Suppressor macrophage treated with lipopolysaccharide for 1 hour (primary cell): ENCODE results near the gene GALNT14.
"Not testable (repeated sequence)": the region's sequence is repeated elsewhere in the genome, so short reads cannot be mapped to it uniquely, and the experiment has no call there.

ENCODE experiments used
- DNase-seq, 3 donors: peaks; one replicate each; pipeline ENCODE4 v3.0.0-alpha.2; 2020 to 2022

Gene GALNT14

DNA sequence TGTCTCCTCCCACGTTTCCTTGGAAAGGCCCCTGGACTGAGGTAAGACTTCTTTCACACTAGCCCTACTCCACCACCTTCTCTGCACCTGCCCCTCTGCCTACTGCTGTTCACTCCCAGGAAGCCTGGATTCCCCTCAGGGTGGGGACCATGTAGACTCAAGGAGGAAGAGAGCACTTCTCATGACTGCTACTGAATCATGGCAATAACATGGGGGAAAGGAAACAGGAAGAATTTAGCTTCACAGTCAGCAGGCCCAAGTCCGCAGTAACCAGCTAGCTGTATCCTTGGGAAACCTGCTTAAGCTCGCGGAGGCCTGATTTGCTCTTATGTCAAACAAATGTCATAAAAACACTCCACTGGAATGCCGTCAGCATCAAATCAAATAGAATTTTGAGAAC is 204.7 kb downstream of the GALNT14 start:
- DNase-seq = peak; percentile 70 to 81 (median 78)

DNA sequence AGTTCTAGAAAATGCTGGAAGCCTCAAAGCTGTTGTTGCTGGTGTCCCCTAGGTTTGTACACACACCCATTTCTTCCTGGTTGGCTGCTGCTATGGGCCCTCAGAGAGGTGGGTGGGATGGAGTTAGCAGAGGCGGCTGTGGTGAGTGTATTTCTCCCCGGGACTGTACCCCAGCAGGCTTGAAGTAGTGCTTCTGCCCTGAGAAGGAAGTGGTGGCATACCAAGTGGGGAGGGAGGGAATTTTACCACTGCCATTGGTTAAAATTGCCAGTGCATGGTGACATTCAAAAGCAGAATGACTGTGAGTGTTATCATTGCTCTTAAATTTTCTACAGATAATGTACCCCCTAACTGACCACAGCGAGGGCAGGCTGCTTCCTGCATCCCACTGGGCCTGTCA is 205.4 kb downstream of the GALNT14 start:
- peak; percentile 81 to 85 (median 84) for DNase-seq

DNA sequence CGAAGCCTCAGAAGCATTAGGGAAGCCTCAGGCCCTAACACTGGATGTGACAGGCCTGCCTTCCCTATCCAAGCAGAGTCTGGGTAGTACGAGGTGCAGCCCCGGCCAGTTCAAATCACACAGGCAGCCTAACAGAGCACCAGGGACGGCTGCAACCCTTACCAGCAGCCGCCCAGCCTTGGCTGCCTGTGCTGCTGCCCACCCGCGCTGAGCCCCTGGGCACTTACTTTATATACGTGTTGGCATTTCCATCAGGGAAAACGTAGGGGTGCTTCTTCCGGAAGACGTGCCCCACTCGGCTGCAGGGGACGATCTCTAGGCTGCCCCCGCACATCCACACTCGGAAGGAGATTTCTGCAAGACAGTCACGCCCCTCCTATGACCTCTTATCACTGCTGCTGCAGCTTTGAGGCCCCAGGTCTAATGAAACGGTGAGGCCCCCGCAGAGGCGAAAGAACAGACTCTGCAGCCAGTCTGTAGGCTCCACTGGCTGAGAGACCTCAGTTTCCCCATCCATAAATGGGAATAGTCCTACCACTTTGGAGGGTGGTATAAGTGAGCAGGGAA is 206.3 kb downstream of the GALNT14 start:
- no peak for DNase-seq

DNA sequence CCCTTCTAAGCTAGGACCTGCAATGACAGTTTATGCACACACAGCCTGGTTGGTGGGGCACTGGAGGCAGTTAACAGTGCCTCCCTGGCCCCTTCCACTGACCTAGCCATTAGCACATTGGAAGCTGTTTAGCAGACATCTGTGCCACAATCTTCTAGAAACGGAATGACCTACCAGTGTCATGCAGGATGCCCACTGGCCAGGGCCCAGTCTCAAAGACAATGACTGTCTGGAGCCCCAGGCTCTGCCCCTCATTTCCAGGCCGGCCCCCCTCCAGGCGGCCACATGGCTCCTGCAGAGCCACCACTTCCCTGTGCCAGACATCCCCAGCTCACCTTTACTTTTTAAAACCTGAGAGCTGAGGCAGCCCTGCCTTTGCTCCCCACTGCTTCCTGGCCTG is 207.5 kb downstream of the GALNT14 start:
- no peak for DNase-seq

DNA sequence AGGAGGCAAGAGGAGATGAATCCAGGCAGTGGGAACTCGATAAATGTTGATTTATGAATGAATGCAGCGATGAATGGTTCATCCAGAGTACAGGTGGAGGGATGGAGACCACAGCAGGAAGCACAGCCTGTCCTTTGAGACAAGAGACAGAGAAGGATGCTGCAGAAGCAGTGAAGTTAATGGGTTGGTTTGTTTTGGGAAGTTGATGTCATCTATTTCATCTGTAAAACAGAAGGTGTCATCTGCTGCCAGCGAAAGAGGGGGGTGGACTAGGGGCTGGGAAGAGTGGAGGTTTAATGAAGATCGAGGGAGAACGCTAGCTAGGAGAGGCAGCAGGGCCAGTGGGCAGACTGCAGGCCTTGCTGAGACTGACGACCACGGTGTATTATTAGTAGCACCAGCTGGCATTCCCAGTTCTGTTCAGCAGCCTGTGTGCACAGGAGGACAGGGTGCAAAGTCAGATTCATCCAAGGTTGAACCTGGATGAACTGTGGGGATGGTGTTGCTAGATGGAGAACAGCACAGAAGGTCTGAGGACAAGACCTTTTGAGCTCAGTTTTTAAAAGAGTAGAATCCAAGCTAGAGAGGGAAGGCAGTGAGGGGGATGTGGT is 210.7 kb downstream of the GALNT14 start:
- no peak for DNase-seq

DNA sequence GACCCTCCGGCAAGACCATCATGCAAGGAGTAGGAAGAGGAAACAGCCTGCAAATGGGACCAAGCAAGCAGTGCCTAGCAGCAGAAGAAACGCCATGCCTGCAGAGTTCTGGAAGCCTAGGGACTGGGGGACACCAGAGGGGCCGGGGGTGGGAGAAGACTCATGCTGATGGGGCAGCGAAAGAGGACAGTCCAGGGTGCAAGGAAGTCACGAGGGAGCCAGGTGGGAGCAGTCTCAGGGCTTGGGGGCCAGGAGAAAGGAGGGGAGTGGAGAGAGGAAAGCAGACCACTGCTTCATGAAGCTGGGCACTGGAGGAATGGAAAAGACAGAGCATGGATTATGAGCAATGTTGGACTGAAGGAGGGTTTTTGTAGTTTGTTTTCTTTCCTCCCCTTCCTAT is 211.6 kb downstream of the GALNT14 start:
- no peak for DNase-seq

DNA sequence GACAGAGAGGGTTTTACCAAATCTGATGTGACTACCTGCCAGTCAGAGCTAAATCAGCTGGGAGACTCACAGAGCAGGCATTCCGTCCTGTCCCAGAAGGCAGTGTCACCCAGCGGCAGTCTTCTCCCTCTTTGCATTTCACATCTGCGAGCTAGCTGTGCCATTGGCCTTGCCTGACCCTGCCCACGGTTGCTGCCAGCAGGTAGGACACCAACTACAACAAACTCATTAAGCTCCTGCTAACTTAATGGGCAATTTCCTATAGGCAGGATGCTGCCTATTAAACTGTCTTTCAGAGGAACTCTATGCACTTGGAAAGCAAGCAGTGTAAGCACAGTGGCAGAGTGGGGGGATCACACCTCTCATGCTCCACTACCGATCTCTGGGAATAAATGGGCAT is 214.6 kb downstream of the GALNT14 start:
- no peak for DNase-seq

DNA sequence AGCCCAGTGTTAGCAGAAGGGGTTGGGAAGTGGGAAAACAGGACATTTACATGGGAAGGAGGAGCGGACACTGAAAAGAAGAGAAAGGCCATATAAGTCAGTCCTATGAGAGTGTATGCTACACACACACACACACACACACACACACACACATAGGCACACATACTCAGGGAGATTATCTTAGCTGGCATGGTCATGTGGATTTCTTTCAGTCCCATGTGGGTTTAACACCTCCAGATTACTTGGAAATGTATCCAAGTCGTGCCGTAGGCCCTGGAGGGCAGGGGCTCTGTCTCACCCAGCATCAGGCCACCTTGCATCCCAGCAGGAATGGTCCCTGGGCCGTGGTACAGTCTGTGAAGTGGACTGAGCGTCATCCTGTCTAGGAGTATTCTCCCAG is 217.7 kb downstream of the GALNT14 start:
- DNase-seq = no peak

DNA sequence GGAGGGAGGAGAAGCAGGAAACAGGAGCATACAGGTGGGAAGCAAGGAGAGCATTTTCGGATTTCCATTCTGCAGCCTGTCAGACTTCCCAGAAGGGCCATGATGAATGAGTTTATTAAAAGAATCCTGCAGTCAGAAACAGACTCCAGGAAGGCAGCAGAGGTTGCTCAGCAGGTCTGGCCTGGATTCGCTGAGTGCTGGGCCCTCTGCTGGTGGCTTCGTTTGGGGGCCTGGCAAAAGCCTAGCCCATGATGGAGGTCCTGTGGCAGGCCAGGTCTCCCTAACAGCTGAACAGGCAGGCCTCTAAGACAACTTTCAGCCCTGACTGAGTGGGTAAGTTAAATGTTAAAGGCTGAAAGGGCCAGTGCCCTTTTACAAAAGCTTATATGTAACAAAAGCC is 222.8 kb downstream of the GALNT14 start:
- peak in 1 of 3 donors; percentile 8 for DNase-seq

DNA sequence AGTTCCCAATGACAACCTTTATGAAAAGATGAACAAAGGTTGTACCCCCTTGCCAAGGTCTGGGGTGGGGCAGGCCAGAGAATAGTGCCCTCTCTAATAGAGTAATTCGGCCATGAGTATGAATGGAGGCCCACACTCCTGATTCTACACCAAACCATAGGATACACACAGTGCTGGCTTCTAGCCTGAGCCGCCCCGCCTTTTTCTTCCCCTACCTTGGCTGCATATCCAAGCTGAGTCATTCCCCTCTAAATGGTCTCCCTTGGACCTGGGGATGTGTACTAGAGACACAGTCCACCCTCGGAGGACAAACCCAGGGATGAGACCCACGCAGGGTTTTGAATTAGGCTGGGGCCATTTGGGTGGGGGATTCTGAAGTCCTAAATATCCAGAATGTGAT is 223.8 kb downstream of the GALNT14 start:
- DNase-seq = no peak

DNA sequence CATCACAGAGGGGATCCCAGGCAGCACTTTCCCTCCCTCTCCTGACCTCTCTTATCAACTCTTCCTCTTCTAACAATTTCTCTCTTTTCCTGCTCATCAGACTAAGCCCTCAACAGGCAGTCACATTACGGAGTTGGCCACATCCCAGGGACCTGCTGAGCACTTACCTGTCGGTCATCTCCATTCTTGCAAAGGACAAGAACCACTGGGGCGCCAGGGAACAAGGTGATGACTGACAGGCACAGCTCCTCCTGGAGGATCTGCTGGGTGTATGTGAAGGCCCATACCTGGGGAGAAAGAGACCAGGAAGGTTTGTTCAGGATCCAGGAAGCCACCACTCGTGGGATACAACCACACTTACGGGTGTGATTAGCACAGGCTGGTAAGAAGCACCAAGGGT is 226.2 kb downstream of the GALNT14 start:
- no peak for DNase-seq

DNA sequence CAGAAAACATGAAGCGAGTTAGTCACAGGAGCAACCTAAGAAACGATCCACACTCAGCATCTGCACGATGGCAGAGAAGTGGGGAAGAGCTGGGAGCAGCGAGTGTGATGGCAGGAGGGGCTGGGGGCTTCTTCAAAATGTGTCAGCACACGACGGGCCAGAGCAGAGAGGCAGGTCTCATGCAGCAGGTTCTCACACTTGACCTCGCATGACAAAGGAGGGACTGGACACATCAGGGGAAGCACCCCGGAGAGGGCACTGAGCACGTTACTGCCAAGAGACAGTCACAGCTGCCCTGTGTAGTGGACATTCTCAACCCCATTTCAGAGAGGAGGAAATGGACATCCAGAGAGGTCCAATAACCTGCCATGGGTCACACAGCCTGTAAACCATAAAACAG is 226.9 kb downstream of the GALNT14 start:
- DNase-seq = no peak

DNA sequence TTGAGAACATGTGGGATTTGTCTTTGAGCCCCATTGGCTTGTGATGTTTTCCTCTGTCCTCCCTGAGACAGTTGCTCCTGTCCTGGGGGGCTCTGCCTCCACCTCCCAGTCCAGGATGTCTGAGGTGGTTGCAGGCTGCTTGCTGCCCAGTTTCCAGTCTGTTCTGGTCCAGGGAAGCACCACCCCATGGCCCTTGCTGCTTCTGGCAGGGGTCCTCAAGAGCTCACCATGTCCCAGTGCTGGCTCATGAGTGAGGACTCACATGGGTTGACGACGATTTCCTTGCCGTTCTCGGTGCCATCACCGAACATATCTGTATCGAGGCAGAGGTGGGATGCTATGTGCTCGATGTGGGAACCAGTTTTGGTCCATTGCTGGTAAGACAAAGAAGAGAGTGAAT is 227.6 kb downstream of the GALNT14 start:
- no peak for DNase-seq

DNA sequence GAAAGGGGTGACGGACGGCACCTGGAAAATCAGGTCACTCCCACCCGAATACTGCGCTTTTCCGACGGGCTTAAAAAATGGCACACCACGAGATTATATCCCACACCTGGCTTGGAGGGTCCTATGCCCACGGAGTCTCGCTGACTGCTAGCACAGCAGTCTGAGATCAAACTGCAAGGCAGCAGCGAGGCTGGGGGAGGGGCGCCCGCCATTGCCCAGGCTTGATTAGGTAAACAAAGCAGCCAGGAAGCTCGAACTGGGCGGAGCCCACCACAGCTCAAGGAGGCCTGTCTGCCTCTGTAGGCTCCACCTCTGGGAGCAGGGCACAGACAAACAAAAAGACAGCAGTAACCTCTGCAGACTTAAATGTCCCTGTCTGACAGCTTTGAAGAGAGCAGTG is 233.8 kb downstream of the GALNT14 start:
- DNase-seq = not testable (repeated sequence)

DNA sequence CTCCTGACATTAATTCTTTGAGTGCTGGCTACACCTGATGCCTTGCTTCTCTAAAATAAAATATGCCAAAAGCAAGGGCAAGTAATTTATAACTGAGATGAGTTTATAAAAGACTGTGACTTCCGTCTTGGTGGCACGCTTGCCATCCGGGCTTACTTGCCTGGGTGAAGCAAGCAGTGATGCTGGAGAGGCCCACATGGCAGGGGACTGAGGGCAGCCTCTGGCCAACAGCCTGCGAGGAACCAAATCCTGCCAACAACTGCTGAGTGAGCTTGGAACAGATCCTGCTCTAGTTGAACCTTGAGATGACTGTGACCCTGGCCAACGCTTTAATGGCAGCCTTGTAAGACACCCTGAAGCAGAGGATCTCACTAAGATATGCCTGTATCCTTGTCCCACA is 234.9 kb downstream of the GALNT14 start:
- DNase-seq = no peak

DNA sequence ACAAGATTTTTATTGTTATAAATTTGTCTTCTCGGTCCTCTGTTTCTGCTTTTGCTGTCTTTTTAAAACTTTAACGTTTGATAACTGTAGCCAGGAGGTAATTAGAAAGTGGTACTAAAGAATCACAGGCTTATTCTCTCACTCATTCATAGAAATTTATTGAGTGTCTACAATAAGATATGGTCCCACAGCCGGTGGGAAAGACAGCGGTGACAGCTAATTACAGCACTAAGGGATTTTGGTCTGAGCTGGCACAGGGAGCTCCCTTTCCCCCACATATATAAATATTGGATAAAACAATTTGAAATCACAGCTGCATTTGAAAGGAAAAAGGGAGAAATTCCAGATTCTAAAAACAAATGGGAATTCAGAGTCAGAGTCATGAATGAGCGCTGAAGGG is 237.9 kb downstream of the GALNT14 start:
- DNase-seq = no peak

DNA sequence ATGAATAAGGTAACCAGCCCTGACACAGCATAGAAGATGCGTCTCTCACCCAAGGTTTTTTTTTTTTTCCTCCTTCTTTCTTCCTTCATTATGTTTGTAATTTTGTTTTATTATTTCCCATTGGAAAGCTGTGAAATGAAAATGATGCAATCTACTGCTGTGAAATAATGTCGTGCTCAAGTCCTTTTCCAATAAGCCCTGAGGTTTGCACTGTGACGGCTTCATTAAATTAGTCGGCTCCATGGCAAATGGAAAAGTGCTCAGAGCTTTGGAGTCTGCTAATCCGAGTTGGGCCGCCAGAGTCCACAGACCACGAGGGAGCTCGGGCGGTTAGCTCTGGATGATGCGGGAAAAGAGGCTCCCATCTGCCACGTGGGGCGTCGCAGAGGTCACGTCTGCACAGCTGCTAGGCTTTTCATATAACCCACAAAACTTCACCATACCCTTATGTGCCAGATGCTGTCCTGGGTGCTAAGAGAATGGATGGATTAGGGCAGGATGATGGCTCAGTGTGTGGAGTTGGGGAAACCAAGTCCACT is 238.7 kb downstream of the GALNT14 start:
- no peak for DNase-seq

DNA sequence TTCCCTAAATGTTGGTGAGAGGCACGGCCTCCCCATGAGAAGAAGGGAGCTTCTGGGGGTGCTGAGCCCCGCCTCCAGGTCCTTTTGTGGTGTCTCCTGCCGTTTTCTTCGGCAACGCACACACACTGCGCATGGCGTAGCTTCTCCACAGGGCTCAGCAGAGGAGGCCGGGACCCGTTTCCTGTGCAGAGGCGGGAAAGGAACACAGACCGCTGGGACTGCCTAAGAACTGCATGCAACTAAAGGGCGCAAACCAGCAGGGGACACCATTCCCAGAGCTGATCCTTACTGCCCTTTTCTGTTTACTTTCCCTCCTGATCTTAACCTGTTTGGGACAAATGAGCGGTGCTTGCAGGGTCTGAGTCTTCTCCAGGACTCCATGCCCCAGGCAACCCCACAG is 240.7 kb downstream of the GALNT14 start:
- DNase-seq = no peak

DNA sequence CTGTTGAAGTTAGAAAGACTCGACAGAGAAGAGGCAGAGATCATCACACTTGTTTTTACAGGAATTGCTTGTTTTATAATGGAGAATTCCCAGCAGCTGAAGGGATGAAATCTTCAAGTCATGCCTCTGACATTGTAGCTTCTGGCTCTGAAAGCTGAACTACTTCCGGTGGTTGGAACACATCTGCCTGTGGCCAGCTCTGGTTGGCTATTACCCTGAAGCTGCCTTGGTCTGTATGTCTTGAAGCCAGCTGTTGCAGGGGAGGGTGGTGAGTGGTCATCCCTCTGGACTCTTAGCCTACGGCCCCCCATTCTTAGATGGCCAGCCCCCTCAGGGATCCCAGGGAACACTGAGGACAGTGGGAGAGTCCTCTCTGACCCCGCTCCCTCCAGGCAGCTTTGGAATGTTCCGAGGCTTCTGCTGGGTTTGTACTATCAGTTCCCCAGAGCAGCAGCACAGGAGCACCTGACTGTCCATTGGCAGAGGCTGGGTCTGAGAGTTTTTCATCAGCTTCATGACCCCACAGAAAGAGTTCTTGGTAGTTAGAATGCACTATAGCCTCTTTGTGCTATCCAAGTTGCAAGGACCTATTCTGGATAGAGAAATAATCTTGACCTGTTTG is 243.6 kb downstream of the GALNT14 start:
- no peak for DNase-seq

DNA sequence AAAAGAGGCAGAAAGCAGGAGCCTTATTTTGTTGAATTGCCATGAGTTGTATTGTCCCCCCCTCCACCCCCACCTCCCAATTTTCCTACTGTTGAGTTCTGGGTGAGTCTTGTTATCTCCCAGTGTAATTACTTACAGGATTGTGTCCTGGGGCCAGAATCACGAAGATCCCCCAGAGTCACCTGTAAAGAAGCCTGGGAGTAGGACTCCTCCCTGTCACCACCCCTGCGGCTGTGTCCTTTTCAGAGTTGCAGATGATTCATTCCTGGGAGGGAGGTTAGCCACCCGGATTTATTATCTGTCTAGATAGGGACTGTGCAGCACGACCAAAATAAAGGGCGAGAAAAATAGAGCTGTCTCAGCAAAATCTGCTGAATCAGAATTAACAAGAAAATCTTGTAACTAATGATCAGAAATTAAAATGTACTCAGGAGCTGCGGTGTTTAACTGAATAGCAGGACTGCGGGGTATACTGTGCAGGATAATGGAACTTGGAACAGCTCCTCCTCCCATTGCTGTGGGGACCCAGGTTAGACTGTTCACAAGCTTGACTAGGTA is 249.3 kb downstream of the GALNT14 start:
- DNase-seq = no peak

DNA sequence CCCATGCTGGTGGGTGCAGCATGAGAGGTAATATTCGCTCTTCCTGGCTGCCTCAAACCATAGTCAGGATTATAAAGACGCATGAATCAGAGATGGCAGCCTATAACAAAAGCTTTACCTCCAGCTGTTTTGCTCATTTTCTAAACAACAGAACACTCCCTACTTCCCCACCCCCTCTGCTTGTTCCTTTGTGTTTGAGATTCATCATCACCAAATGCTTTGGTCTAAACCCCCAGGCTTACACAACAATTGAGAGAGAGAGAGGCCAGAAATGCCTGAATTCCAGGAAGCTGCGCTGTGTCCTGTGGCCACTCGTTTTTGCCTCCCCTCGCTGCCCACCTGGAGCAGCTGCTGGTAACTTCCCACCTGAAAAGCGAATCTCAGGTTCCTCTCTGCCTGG is 252.2 kb downstream of the GALNT14 start:
- no peak for DNase-seq

DNA sequence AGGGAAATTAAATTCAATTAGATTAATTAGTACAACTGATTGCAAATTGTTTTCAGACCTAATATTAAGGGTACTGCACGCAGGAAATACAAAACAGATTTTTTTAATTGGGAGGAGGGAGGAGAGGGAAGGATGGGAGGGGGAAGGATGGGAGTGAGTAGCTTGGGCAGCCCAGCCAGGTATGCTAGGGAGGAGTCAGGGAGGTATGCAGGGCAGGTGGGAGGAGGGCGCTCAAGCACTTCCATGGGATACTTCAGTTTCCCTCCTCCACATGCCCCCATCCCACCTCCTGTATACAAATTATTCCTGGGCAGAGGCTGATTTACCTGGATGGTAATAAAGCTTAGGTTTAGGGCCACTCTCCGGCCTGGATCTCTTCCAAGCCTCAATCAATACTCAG is 254.4 kb downstream of the GALNT14 start:
- DNase-seq = no peak

DNA sequence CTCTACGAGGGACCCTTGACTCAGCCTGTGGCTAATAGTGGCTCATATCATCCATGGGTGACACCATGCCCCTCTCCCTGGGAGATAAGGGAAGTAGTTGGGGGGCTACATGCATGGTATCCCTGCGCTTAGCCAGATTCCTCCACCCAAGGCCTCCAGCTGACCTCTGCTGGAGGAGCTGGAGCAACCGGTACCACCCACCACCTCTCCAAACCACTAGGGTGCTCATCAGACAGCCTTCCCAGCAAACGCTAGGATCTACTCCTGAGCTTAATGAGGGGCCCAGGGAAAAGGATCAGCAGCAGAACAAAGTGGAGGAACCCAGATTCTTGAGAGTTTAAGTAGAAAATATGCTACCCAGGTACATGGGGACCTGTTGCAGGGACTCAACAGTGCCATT is 255.1 kb downstream of the GALNT14 start:
- no peak for DNase-seq

DNA sequence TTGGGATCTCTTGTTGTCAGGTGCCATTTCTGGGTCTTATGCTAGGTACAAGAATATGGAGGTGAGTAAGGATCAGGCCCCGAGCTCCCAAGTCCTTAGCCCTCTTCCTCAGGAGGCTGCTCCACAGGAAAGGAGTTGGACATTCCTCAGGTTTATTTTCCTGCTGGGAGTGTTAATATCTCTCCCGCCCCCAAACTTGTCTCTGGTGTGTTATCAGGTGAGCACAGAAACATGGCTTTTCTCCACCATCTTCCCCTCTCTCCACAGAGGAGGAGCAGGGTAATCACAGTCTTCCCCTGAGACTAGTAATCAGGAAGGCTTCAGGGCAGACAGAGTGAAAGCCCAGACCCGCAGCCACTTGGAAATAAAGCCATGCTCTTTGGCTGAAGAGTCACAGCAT is 257.7 kb downstream of the GALNT14 start:
- no peak for DNase-seq
